GM19463 (cell line): ENCODE data around the gene ZFAND4.
A peak's percentile ranks its signal among the peaks of the same experiment; 100 is the strongest.
"Not testable (repeated sequence)": the region's sequence is repeated elsewhere in the genome, so short reads cannot be mapped to it uniquely, and the experiment has no call there.

ENCODE experiments used
- ATAC-seq: cut with Tn5 transposase; IDR thresholded peaks from one replicate; pipeline ENCODE4 v1.9.1; 2021; ENCODE audit warnings: mild to moderate bottlenecking, moderate library complexity; ENCODE audit not compliant: unreplicated experiment

The ZFAND4 gene

GRCh38 chr10:45644527-45644926 lies 28.0 kb downstream of the ZFAND4 start:
- no peak for ATAC-seq

GRCh38 chr10:45640941-45641340 lies 31.6 kb downstream of the ZFAND4 start:
- ATAC-seq, result no peak

- ATAC-seq, result no peak
Observed at GRCh38 chr10:45640049-45640448, 32.5 kb downstream of the ZFAND4 start.

GRCh38 chr10:45627412-45628048 lies 45.0 kb downstream of the ZFAND4 start:
- ATAC-seq, result no peak

- ATAC-seq, result no peak
Observed at GRCh38 chr10:45625879-45626278, 46.7 kb downstream of the ZFAND4 start.

GRCh38 chr10:45624724-45625123 lies 47.8 kb downstream of the ZFAND4 start:
- ATAC-seq, result no peak

GRCh38 chr10:45614869-45615268 lies 57.7 kb downstream of the ZFAND4 start:
- no peak for ATAC-seq

- no peak for ATAC-seq
Observed at GRCh38 chr10:45612741-45613140, 59.8 kb downstream of the ZFAND4 start.

- no peak for ATAC-seq
Observed at GRCh38 chr10:45608052-45608451, 64.5 kb downstream of the ZFAND4 start.

GRCh38 chr10:45607276-45607675 lies 65.3 kb downstream of the ZFAND4 start:
- no peak for ATAC-seq

GRCh38 chr10:45602836-45603235 lies 69.7 kb downstream of the ZFAND4 start:
- ATAC-seq, result no peak

GRCh38 chr10:45602082-45602730 lies 70.4 kb downstream of the ZFAND4 start:
- no peak for ATAC-seq

GRCh38 chr10:45601254-45601930 lies 71.2 kb downstream of the ZFAND4 start:
- not testable (repeated sequence) for ATAC-seq

- not testable (repeated sequence) for ATAC-seq
Observed at GRCh38 chr10:45600337-45601253, 72.0 kb downstream of the ZFAND4 start.

GRCh38 chr10:45599646-45600045 lies 72.9 kb downstream of the ZFAND4 start:
- ATAC-seq, result no peak

GRCh38 chr10:45599021-45599603 lies 73.5 kb downstream of the ZFAND4 start:
- no peak for ATAC-seq

GRCh38 chr10:45596526-45596925 lies 76.0 kb downstream of the ZFAND4 start:
- ATAC-seq, result no peak

- ATAC-seq, result peak; percentile 95
Observed at GRCh38 chr10:45594276-45595157, 78.1 kb downstream of the ZFAND4 start.

GRCh38 chr10:45593938-45594275 lies 78.7 kb downstream of the ZFAND4 start:
- no peak for ATAC-seq

- ATAC-seq, result no peak
Observed at GRCh38 chr10:45592926-45593325, 79.6 kb downstream of the ZFAND4 start.
